Measurements from ENCODE around the gene AP1S2. TPM values are rescaled to one million over a fixed set of nuclear protein-coding genes. Genes with fewer than 3 reads are reported as not detected.
"Not testable (repeated sequence)": the region's sequence is repeated elsewhere in the genome, so short reads cannot be mapped to it uniquely, and the experiment has no call there.

The AP1S2 gene
- total RNA-seq = 10 to 100 TPM; 33.9 to 35.9 TPM

GRCh38 chrX:15854712-15855567 lies at the start of gene AP1S2:
Gene AP1S2 (minus strand): TSS chrX:15854813. CDS start chrX:15852524, 2,289 bp downstream.
- ChIA-PET POLR2A (interaction anchor here (0.5 to 2.7 kb wide), 11 partner anchors 29 to 182 kb away, joined by 3 to 27 read pairs (median 5); partner anchors contain the start of genes CA5B and ZRSR2), CTCF (interaction anchor here (0.6 to 2.0 kb wide), 4 partner anchors 9 to 166 kb away, joined by 3 to 10 read pairs (median 4); no protein-coding TSS in a partner anchor)
- DNase-seq = peak; percentile 91
- Mint-ChIP-seq H3K4me1 (ENCODE audit: low read depth) (peaks cover 23% of the 10 kb centered on the region), H3K4me3 (peak within 1 kb of the TSS; percentile 85), H3K36me3 (ENCODE audit: low read depth) (peaks cover 18% of the 10 kb centered on the region), H3K9me3 (ENCODE audit: insufficient read depth) (no peaks in the 10 kb centered on the region), H3K27ac (peak within 1 kb of the TSS; percentile 96), H3K27me3 (ENCODE audit: low read depth) (peaks cover 2% of the 10 kb centered on the region)
- peak; percentile 98 for ATAC-seq

- no peaks in the 10 kb centered on the region for H3K36me3 Mint-ChIP-seq (ENCODE audit: low read depth)
- H3K4me3 Mint-ChIP-seq = no peak overlapping the region
- CTCF ChIA-PET = no interaction called here
- no peak overlapping the region for H3K27ac Mint-ChIP-seq
- ATAC-seq (no peak), DNase-seq (no peak)
- H3K4me1 Mint-ChIP-seq (ENCODE audit: low read depth) = no peaks in the 10 kb centered on the region
- no peaks in the 10 kb centered on the region for H3K9me3 Mint-ChIP-seq (ENCODE audit: insufficient read depth)
- POLR2A ChIA-PET = no interaction called here
- no peaks in the 10 kb centered on the region for H3K27me3 Mint-ChIP-seq (ENCODE audit: low read depth)
These were observed 48.6 kb upstream of the AP1S2 start for GRCh38 chrX:15903186-15903681.

- Mint-ChIP-seq H3K9me3 (ENCODE audit: insufficient read depth) (no peaks in the 10 kb centered on the region), H3K4me1 (ENCODE audit: low read depth) (no peaks in the 10 kb centered on the region), H3K27me3 (ENCODE audit: low read depth) (no peaks in the 10 kb centered on the region), H3K36me3 (ENCODE audit: low read depth) (no peaks in the 10 kb centered on the region), H3K27ac (no peak overlapping the region), H3K4me3 (no peak overlapping the region)
- POLR2A ChIA-PET = no interaction called here
- CTCF ChIA-PET = no interaction called here
- DNase-seq (no peak), ATAC-seq (no peak)
These were observed 40.7 kb upstream of the AP1S2 start for GRCh38 chrX:15895334-15895733.

- Mint-ChIP-seq H3K4me1 (ENCODE audit: low read depth) (no peaks in the 10 kb centered on the region), H3K4me3 (no peak overlapping the region), H3K36me3 (ENCODE audit: low read depth) (no peaks in the 10 kb centered on the region), H3K27ac (no peak overlapping the region), H3K27me3 (ENCODE audit: low read depth) (no peaks in the 10 kb centered on the region), H3K9me3 (ENCODE audit: insufficient read depth) (no peaks in the 10 kb centered on the region)
- ATAC-seq (no peak), DNase-seq (no peak)
- ChIA-PET POLR2A (no interaction called here), CTCF (no interaction called here)
These were observed 40.1 kb upstream of the AP1S2 start for GRCh38 chrX:15894724-15895123.

- CTCF ChIA-PET = no interaction called here
- no peaks in the 10 kb centered on the region for H3K9me3 Mint-ChIP-seq (ENCODE audit: insufficient read depth)
These were observed 35.9 kb upstream of the AP1S2 start for GRCh38 chrX:15890463-15890862.

GRCh38 chrX:15888062-15888461 lies 33.4 kb upstream of the AP1S2 start:
- DNase-seq (no peak), ATAC-seq (no peak)
- Mint-ChIP-seq H3K27me3 (ENCODE audit: low read depth) (no peaks in the 10 kb centered on the region), H3K9me3 (ENCODE audit: insufficient read depth) (no peaks in the 10 kb centered on the region), H3K4me1 (ENCODE audit: low read depth) (peaks cover 6% of the 10 kb centered on the region), H3K36me3 (ENCODE audit: low read depth) (no peaks in the 10 kb centered on the region), H3K27ac (no peak overlapping the region), H3K4me3 (no peak overlapping the region)
- CTCF ChIA-PET = no interaction called here
- POLR2A ChIA-PET = no interaction called here

More at GRCh38 chrX:15890463-15890862, 35.9 kb upstream of the AP1S2 start:
- H3K27ac Mint-ChIP-seq = no peak overlapping the region
- ATAC-seq (no peak), DNase-seq (no peak)
- no peaks in the 10 kb centered on the region for H3K27me3 Mint-ChIP-seq (ENCODE audit: low read depth)
- H3K36me3 Mint-ChIP-seq (ENCODE audit: low read depth) = no peaks in the 10 kb centered on the region
- no peaks in the 10 kb centered on the region for H3K4me1 Mint-ChIP-seq (ENCODE audit: low read depth)
- no peak overlapping the region for H3K4me3 Mint-ChIP-seq
- POLR2A ChIA-PET = no interaction called here

GRCh38 chrX:15883540-15883863 lies 28.9 kb upstream of the AP1S2 start:
- DNase-seq = no peak
- Mint-ChIP-seq H3K4me3 (no peak overlapping the region), H3K9me3 (ENCODE audit: insufficient read depth) (no peaks in the 10 kb centered on the region), H3K4me1 (ENCODE audit: low read depth) (peaks cover 15% of the 10 kb centered on the region), H3K27me3 (ENCODE audit: low read depth) (no peaks in the 10 kb centered on the region), H3K27ac (no peak overlapping the region), H3K36me3 (ENCODE audit: low read depth) (peaks cover 1% of the 10 kb centered on the region)
- POLR2A ChIA-PET = no interaction called here
- no peak for ATAC-seq
- CTCF ChIA-PET = no interaction called here

GRCh38 chrX:15882704-15883539 lies 28.3 kb upstream of the AP1S2 start:
- ChIA-PET CTCF (no interaction called here), POLR2A (no interaction called here)
- DNase-seq (no peak), ATAC-seq (no peak)
- Mint-ChIP-seq H3K27me3 (ENCODE audit: low read depth) (no peaks in the 10 kb centered on the region), H3K4me1 (ENCODE audit: low read depth) (peaks cover 15% of the 10 kb centered on the region), H3K9me3 (ENCODE audit: insufficient read depth) (no peaks in the 10 kb centered on the region), H3K36me3 (ENCODE audit: low read depth) (peaks cover 1% of the 10 kb centered on the region), H3K4me3 (no peak overlapping the region), H3K27ac (no peak overlapping the region)

- no peaks in the 10 kb centered on the region for H3K9me3 Mint-ChIP-seq (ENCODE audit: insufficient read depth)
- DNase-seq (no peak), ATAC-seq (no peak)
- peaks cover 1% of the 10 kb centered on the region for H3K36me3 Mint-ChIP-seq (ENCODE audit: low read depth)
- ChIA-PET CTCF (no interaction called here), POLR2A (interaction anchor here (0.5 kb wide), 1 partner anchor 391 kb away, joined by 3 read pairs; no protein-coding TSS in a partner anchor)
- H3K27me3 Mint-ChIP-seq (ENCODE audit: low read depth) = no peaks in the 10 kb centered on the region
- peaks cover 15% of the 10 kb centered on the region for H3K4me1 Mint-ChIP-seq (ENCODE audit: low read depth)
- H3K27ac Mint-ChIP-seq = no peak overlapping the region
- no peak overlapping the region for H3K4me3 Mint-ChIP-seq
These were observed 26.8 kb upstream of the AP1S2 start for GRCh38 chrX:15881381-15881897.

- CTCF ChIA-PET; H3K4me1 Mint-ChIP-seq (ENCODE audit: low read depth); H3K27me3 Mint-ChIP-seq (ENCODE audit: low read depth); DNase-seq; H3K27ac Mint-ChIP-seq; ATAC-seq; H3K36me3 Mint-ChIP-seq (ENCODE audit: low read depth); H3K9me3 Mint-ChIP-seq (ENCODE audit: insufficient read depth); H3K4me3 Mint-ChIP-seq; POLR2A ChIA-PET: not testable (repeated sequence)
These were observed 23.3 kb upstream of the AP1S2 start for GRCh38 chrX:15877914-15878313.

GRCh38 chrX:15877380-15877779 lies 22.8 kb upstream of the AP1S2 start:
- H3K9me3 Mint-ChIP-seq (ENCODE audit: insufficient read depth) = no peaks in the 10 kb centered on the region
- DNase-seq (no peak), ATAC-seq (no peak)
- H3K27me3 Mint-ChIP-seq (ENCODE audit: low read depth) = no peaks in the 10 kb centered on the region
- ChIA-PET POLR2A (no interaction called here), CTCF (no interaction called here)
- peaks cover 1% of the 10 kb centered on the region for H3K36me3 Mint-ChIP-seq (ENCODE audit: low read depth)
- no peak overlapping the region for H3K4me3 Mint-ChIP-seq
- peaks cover 2% of the 10 kb centered on the region for H3K4me1 Mint-ChIP-seq (ENCODE audit: low read depth)
- no peak overlapping the region for H3K27ac Mint-ChIP-seq

- H3K4me1 Mint-ChIP-seq (ENCODE audit: low read depth) = no peaks in the 10 kb centered on the region
- ChIA-PET POLR2A (interaction anchor here (0.6 kb wide), 1 partner anchor 18 kb away, joined by 3 read pairs; no protein-coding TSS in a partner anchor), CTCF (no interaction called here)
- no peak overlapping the region for H3K27ac Mint-ChIP-seq
- H3K36me3 Mint-ChIP-seq (ENCODE audit: low read depth) = no peaks in the 10 kb centered on the region
- no peaks in the 10 kb centered on the region for H3K9me3 Mint-ChIP-seq (ENCODE audit: insufficient read depth)
- H3K27me3 Mint-ChIP-seq (ENCODE audit: low read depth) = no peaks in the 10 kb centered on the region
- DNase-seq = no peak
- no peak for ATAC-seq
- no peak overlapping the region for H3K4me3 Mint-ChIP-seq
These were observed 20.1 kb upstream of the AP1S2 start for GRCh38 chrX:15874672-15875071.
